Pancreas (tissue), 10 donors: ENCODE data around the gene FARSB. TPM values are rescaled to one million over a fixed set of nuclear protein-coding genes. Genes with fewer than 3 reads are reported as not detected.

ENCODE experiments used
- ATAC-seq, 4 donors: fragments of 200-7000 bp; cut with Tn5 transposase; one replicate each; pipeline versions ENCODE4 v1.8.0 to v1.9.1; 2020; ENCODE audit warnings: mild to moderate bottlenecking in 4 of 4, moderate library complexity in 4 of 4
- DNase-seq, 6 donors: peaks; one replicate each; pipeline ENCODE4 v3.0.0-alpha.2; 2020
- FAIRE-seq: peaks from 2 replicates; lab custom pipeline; 2012; peaks lifted over from hg19 to GRCh38; lab: Jason Lieb, UNC
- H3K27ac ChIP-seq, 4 donors: fragments of 200-600 bp; sonication (generic); 1 replicate in 3 of 4; 2 replicates in 1 of 4; pipeline versions ENCODE4 v1.5.0 to v1.8.0; 2020
- H3K27me3 ChIP-seq, 4 donors: fragments of 200-600 bp; one replicate each; pipeline ENCODE4 v1.8.0; 2021
- H3K36me3 ChIP-seq, 3 donors: fragments of 200-600 bp; sonication (generic) in 1 of 3; one replicate each; pipeline versions ENCODE4 v1.5.0 to v1.8.0; 2020 to 2021
- H3K4me1 ChIP-seq, 3 donors: fragments of 200-600 bp; one replicate each; pipeline ENCODE4 v1.8.0; 2021
- H3K4me3 ChIP-seq, 4 donors: fragments of 200-600 bp; sonication (generic) in 2 of 4; one replicate each; pipeline versions ENCODE4 v1.5.0 to v1.8.0; 2020 to 2021
- H3K9me3 ChIP-seq, 4 donors: fragments of 200-600 bp; one replicate each; pipeline ENCODE4 v1.8.0; 2021
- WGBS, 2 donors: extraction: QIAGEN DNeasy Blood & Tissue Kit; methylation state at CpG; one replicate each; pipeline ENCODE4 v1.1.7; 2013; 5-methylcytosine and 5-hydroxymethylcytosine counted together
- intact Hi-C, 3 donors: fragments of 100-400 bp; cut with DNase I; formaldehyde crosslinking; loops; one replicate each; pipeline versions ENCODE4 v1.11.1 to v1.14.2; 2022
- polyA plus RNA-seq, 2 donors: library from polyadenylated mRNA; stranded (reverse); fragments of 200-250 nt; gene quantifications; one replicate each; pipeline ENCODE4 v1.2.3, GENCODE V29; 2013
- total RNA-seq, 6 donors: library from RNA; stranded (reverse); fragmentation: NEBNext Ultra II Directional in 4 of 6; extraction: Animal tissue kit (Norgen Biotek cat#: 25700) in 4 of 6; gene quantifications; one replicate each; pipeline versions ENCODE4 v1.2.1 to v1.2.4, GENCODE V29; 2021 to 2023
- TF ChIP-seq, protein P1 (sequence below), 4 donors: fragments of 200-600 bp; sonication (generic) in 3 of 4; IDR thresholded peaks; one replicate each; pipeline versions ENCODE4 v1.5.0 to v1.8.0; 2021; ENCODE audit warnings: antibody characterized with exemption in 4 of 4
- donor health status: healthy with polysubstance abuse.
- donor health status: DM: no; HTN: no; CAD: no; lungs with moderate emphysema.
- donor health status: DM: no; HTN: no; CAD: no.
- donor health status: control.
- donor health status: control.
- donor health status: Bipolar disorder and iron deficiency.
- donor health status: DM: yes; HTN: yes; CAD: no.
- donor health status: DM: no; HTN: no; CAD: no.
- donor health status: DM: no; HTN: no; CAD: no.
- donor health status: DM: yes; HTN: yes; CAD: no.

Gene FARSB
- total and polyA plus RNA-seq, 8 donors, result 6.1 to 13.7 (median 9.1) TPM

DNA sequence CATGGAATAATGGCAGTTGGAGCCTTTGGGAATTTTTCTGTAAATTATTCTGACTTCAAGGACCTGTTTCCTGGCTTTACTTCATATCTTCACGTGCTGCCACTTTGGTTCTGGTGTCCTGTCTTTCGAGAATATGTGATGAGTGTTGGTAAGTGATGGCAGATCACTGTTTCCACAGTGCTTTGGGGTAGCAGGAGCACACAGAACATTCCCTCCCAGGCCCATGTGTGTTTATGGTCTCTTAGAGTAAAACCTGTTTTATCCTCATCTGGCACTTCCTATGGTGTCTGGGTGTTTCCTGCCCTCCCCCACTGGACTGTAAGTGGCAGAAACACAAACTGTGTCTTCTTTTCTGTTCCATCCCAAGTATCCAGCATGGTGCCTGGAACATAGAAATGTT is 33.4 kb upstream of the FARSB start:
- TF ChIP-seq, protein P1, sequence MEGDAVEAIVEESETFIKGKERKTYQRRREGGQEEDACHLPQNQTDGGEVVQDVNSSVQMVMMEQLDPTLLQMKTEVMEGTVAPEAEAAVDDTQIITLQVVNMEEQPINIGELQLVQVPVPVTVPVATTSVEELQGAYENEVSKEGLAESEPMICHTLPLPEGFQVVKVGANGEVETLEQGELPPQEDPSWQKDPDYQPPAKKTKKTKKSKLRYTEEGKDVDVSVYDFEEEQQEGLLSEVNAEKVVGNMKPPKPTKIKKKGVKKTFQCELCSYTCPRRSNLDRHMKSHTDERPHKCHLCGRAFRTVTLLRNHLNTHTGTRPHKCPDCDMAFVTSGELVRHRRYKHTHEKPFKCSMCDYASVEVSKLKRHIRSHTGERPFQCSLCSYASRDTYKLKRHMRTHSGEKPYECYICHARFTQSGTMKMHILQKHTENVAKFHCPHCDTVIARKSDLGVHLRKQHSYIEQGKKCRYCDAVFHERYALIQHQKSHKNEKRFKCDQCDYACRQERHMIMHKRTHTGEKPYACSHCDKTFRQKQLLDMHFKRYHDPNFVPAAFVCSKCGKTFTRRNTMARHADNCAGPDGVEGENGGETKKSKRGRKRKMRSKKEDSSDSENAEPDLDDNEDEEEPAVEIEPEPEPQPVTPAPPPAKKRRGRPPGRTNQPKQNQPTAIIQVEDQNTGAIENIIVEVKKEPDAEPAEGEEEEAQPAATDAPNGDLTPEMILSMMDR (IDR thresholded peaks at IDR 0.05), result no peak

GRCh38 chr2:222688917-222689316 is 33.0 kb upstream of the FARSB start:
- ATAC-seq (no peak), DNase-seq (no peak), FAIRE-seq (no peak)
- intact Hi-C loops, result no loop called here
- Histone ChIP-seq H3K36me3 (no peaks in the 10 kb centered on the region), H3K4me3 (no peak overlapping the region), H3K27ac (no peak overlapping the region), H3K4me1 (no peaks in the 10 kb centered on the region), H3K27me3 (no peaks in the 10 kb centered on the region), H3K9me3 (no peaks in the 10 kb centered on the region)
- TF ChIP-seq, protein P1 (IDR thresholded peaks at IDR 0.05), result no peak
- 72 to 77% methylated on average over 2 of the region's 2 CpGs for WGBS, 2 donors

More for the DNA sequence above, 33.4 kb upstream of the FARSB start:
- no peaks in the 10 kb centered on the region for H3K27me3 ChIP-seq
- H3K4me3 ChIP-seq, result no peak overlapping the region
- H3K4me1 ChIP-seq, result no peaks in the 10 kb centered on the region
- no peaks in the 10 kb centered on the region for H3K36me3 ChIP-seq
- intact Hi-C loops, result no loop called here
- WGBS, 2 donors, result 61 to 68% methylated on average over 2 of the region's 2 CpGs
- FAIRE-seq, result no peak
- ATAC-seq, result no peak
- no peaks in the 10 kb centered on the region for H3K9me3 ChIP-seq
- no peak overlapping the region for H3K27ac ChIP-seq
- DNase-seq, result no peak

DNA sequence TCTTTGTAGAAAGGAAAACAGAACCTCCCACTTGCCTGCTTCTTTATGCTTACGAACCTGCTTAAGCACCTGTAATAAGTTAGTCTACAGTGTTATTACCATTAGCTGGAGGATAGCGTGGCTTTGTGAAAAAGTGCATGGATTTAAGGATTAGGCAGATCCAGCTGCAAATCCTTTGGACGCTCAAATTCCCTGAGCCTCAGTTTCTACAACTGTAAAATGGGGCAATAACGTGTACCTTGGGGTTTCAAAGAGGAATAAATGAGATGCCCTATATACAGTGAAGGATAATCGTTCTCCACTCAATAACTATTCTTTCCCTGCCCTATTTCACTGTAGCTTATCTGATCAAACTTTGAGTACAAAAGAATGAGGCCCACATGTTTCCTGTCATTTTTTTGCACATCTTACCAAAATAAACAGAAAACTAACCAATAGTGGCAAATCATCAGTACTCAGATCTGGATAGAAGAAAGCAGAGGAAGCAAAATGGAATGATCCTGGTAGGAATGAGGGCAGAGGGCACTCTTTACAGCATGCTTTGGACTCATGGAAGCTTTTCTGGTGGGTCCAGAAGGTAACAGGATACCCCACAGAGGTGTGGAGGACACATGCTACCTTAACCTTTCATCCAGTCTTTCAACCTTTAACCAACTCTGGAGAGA is 30.3 kb upstream of the FARSB start:
- no peak for DNase-seq
- Histone ChIP-seq H3K4me3 (no peak overlapping the region), H3K27me3 (no peaks in the 10 kb centered on the region), H3K9me3 (no peaks in the 10 kb centered on the region), H3K36me3 (no peaks in the 10 kb centered on the region), H3K27ac (no peak overlapping the region), H3K4me1 (no peaks in the 10 kb centered on the region)
- intact Hi-C loops, result no loop called here
- WGBS, 2 donors, result 61 to 73% methylated on average over 5 of the region's 5 CpGs
- no peak for ATAC-seq
- TF ChIP-seq, protein P1 (IDR thresholded peaks at IDR 0.05), result no peak
- no peak for FAIRE-seq

DNA sequence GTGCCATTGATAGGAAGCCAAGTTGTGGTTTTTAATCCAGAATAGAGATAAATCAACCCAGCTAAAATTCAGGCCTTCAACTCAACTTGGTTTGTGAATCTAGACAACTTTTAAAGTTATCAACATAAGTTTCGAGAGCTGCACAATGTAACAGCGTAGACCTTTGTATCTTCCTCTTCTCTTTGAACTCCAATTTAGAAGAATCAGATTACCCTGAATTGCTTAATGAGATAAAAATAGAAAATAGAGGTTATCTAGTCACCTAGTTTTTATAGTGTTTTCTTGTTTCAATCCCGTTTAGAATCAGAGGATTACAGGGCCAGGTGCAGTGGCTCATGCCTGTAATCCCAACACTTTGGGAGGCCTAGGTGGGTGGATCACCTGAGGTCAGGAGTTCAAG is 27.9 kb upstream of the FARSB start:
- Histone ChIP-seq H3K27ac (no peak overlapping the region), H3K4me3 (no peak overlapping the region), H3K36me3 (no peaks in the 10 kb centered on the region), H3K4me1 (no peaks in the 10 kb centered on the region), H3K27me3 (no peaks in the 10 kb centered on the region), H3K9me3 (no peaks in the 10 kb centered on the region)
- no peak for DNase-seq
- no peak for FAIRE-seq
- ATAC-seq, result no peak
- intact Hi-C loops, result no loop called here
- WGBS, 2 donors, result 83 to 84% methylated on average over 3 of the region's 3 CpGs
- TF ChIP-seq, protein P1 (IDR thresholded peaks at IDR 0.05), result no peak

DNA sequence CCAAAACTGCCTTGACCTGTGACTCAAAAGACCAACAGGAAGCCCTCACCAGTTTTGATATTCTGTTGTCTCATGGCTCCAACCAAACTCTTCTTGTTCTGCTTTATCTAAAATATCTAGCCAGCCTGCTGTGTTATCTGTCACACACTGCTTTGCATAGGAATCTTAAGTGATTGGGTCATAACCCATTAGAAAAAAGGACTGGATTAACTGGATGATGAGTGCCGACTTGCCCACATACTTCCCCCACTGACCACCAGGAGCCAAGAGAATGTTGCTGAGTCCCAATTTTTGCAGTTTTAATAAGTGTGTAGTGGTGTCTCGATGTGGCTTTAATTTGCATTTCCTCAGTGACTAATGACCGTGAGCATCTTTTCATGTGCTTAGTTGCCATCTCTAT is 22.1 kb upstream of the FARSB start:
- Histone ChIP-seq H3K36me3 (no peaks in the 10 kb centered on the region), H3K4me3 (no peak overlapping the region), H3K4me1 (no peaks in the 10 kb centered on the region), H3K27ac (no peak overlapping the region), H3K9me3 (no peaks in the 10 kb centered on the region), H3K27me3 (no peaks in the 10 kb centered on the region)
- FAIRE-seq (no peak), ATAC-seq (no peak), DNase-seq (no peak)
- intact Hi-C loops, result no loop called here
- TF ChIP-seq, protein P1 (IDR thresholded peaks at IDR 0.05), result no peak
- 71 to 85% methylated on average over 3 of the region's 3 CpGs for WGBS, 2 donors
